GM12878 (cell line): ENCODE measurements around the gene CAMK4. TPM values are rescaled to one million over a fixed set of nuclear protein-coding genes. Genes with fewer than 3 reads are reported as not detected.
A peak's percentile ranks its signal among the peaks of the same experiment; 100 is the strongest.

Source experiments
- ATAC-seq: fragments of 200-7000 bp; cut with Tn5 transposase; 3 replicates; pipeline ENCODE4 v1.9.1; 2020; ENCODE audit warnings: mild to moderate bottlenecking, moderate library complexity
- BruUV-seq: library from RNA; stranded (reverse); fragments of 400-500 nt; replicated peaks from 2 replicates; lab custom pipeline; 2021; lab: Mats Ljungman, UMichigan
- CTCF ChIA-PET: fragments of 300-600 bp; sonication (Branson Sonifier 250); formaldehyde crosslinking; extraction: SDS; loops from one replicate; lab custom pipeline; 2021; ENCODE audit warnings: inconsistent platforms; lab: Yijun Ruan, JAX
- POLR2A ChIA-PET: fragments of 350-600 bp; formaldehyde crosslinking; extraction: SDS; loops from one replicate; lab custom pipeline; 2021; ENCODE audit warnings: inconsistent platforms; lab: Charles Lee
- RAD21 ChIA-PET: fragments of 300-600 bp; sonication (Branson Sonifier 250); formaldehyde crosslinking; loops from one replicate; lab custom pipeline; 2023; ENCODE audit warnings: antibody characterized with exemption; ENCODE audit not compliant: unreplicated experiment; lab: Charles Lee
- SMC1A ChIA-PET: fragments of 300-600 bp; sonication (Branson Sonifier 250); formaldehyde crosslinking; loops from one replicate; lab custom pipeline; 2023; ENCODE audit not compliant: unreplicated experiment, uncharacterized antibody; lab: Charles Lee
- DNase-seq: peaks from one replicate; pipeline ENCODE4 v3.0.0-alpha.2; 2011; ENCODE audit warnings: low read depth, low spot score
- FAIRE-seq: peaks from 3 replicates; lab custom pipeline; 2011; peaks lifted over from hg19 to GRCh38; lab: Jason Lieb, UNC
- H2AFZ ChIP-seq: 2 replicates; pipeline ENCODE4 v1.6.0; 2011; ENCODE audit warnings: low read depth, low read length, control low read depth; ENCODE audit not compliant: control insufficient read depth
- H3K27ac ChIP-seq: 2 replicates; pipeline ENCODE4 v1.5.1; 2011; ENCODE audit warnings: control low read depth; ENCODE audit not compliant: control insufficient read depth, insufficient read depth
- H3K27me3 ChIP-seq, 2 experiments: replicated peaks in 1 of 2; 2 replicates each; pipeline versions ENCODE4 v1.6.0 to v1.6.1; 2011; ENCODE audit warnings: low read length in 1 of 2; ENCODE audit not compliant: control insufficient read depth in 2 of 2, insufficient read depth in 2 of 2
- H3K36me3 ChIP-seq, 2 experiments: 2 replicates each; pipeline ENCODE4 v1.5.1; 2011; ENCODE audit warnings: low read length in 1 of 2; ENCODE audit not compliant: control insufficient read depth in 2 of 2, insufficient read depth in 2 of 2
- H3K4me1 ChIP-seq: 2 replicates; pipeline ENCODE4 v1.6.1; 2011; ENCODE audit warnings: mild to moderate bottlenecking, low read length, moderate library complexity, mixed read lengths; ENCODE audit not compliant: control insufficient read depth, insufficient read depth
- H3K4me2 ChIP-seq: 2 replicates; pipeline ENCODE4 v1.6.0; 2011; ENCODE audit warnings: control low read depth; ENCODE audit not compliant: control insufficient read depth, insufficient read depth
- H3K4me3 ChIP-seq: fragments of 200-600 bp; sonication (generic); 2 replicates; pipeline ENCODE4 v1.5.1; 2016
- H3K79me2 ChIP-seq: 2 replicates; pipeline ENCODE4 v1.6.0; 2011; ENCODE audit warnings: low read length; ENCODE audit not compliant: control insufficient read depth, insufficient read depth
- H3K9ac ChIP-seq: 2 replicates; pipeline ENCODE4 v1.8.0; 2011; ENCODE audit warnings: low read length, control low read depth, mixed read lengths; ENCODE audit not compliant: control insufficient read depth, insufficient read depth
- H3K9me3 ChIP-seq: replicated peaks from 3 replicates; pipeline ENCODE4 v1.5.1; 2011; ENCODE audit warnings: mild to moderate bottlenecking, low read length; ENCODE audit not compliant: control insufficient read depth, insufficient read depth
- H4K20me1 ChIP-seq: 2 replicates; pipeline ENCODE4 v1.6.0; 2011; ENCODE audit not compliant: control insufficient read depth, insufficient read depth
- ATF7 ChIP-seq: fragments of 450-650 bp; IDR thresholded peaks from 2 replicates; pipeline ENCODE4 v1.6.1; 2016; ENCODE audit warnings: low read depth, mild to moderate bottlenecking
- CHD4 ChIP-seq: fragments of 200-600 bp; sonication (generic); IDR thresholded peaks from 2 replicates; pipeline ENCODE4 v1.6.1; 2016; ENCODE audit warnings: mild to moderate bottlenecking
- GABPA ChIP-seq: IDR thresholded peaks from 2 replicates; pipeline ENCODE4 v1.6.1; 2014; ENCODE audit warnings: antibody characterized with exemption, low read depth, mild to moderate bottlenecking, inconsistent platforms
- MEF2B ChIP-seq: fragments of 450-650 bp; IDR thresholded peaks from 2 replicates; pipeline ENCODE4 v1.6.1; 2018; ENCODE audit warnings: mild to moderate bottlenecking, moderate library complexity; ENCODE audit not compliant: partially characterized antibody, poor library complexity, severe bottlenecking
- NR2C2 ChIP-seq: IDR thresholded peaks from 2 replicates; pipeline ENCODE4 v1.6.1; 2011; ENCODE audit warnings: borderline replicate concordance, low read depth; ENCODE audit not compliant: control insufficient read depth, insufficient read length
- PAX5 ChIP-seq: IDR thresholded peaks from 2 replicates; pipeline ENCODE4 v1.6.1; 2011; ENCODE audit warnings: low read depth, low read length, borderline replicate concordance
- POLR2A ChIP-seq: IDR thresholded peaks from 2 replicates; pipeline ENCODE4 v1.6.1; 2011; ENCODE audit warnings: low read depth, mild to moderate bottlenecking, low read length
- RUNX3 ChIP-seq: IDR thresholded peaks from 2 replicates; pipeline ENCODE4 v1.6.1; 2012; ENCODE audit warnings: low read length, inconsistent platforms
- SPI1 ChIP-seq: IDR thresholded peaks from 2 replicates; pipeline ENCODE4 v1.6.1; 2011; ENCODE audit warnings: low read depth, mild to moderate bottlenecking, low read length, moderate library complexity, borderline replicate concordance; ENCODE audit not compliant: insufficient read depth
- SRF ChIP-seq, 2 experiments: IDR thresholded peaks; 2 replicates each; pipeline ENCODE4 v1.6.1; 2011; ENCODE audit warnings: low read depth in 2 of 2, low read length in 2 of 2, mild to moderate bottlenecking in 1 of 2, moderate library complexity in 1 of 2
- WRNIP1 ChIP-seq: IDR thresholded peaks from 2 replicates; pipeline ENCODE4 v1.6.1; 2011; ENCODE audit warnings: low read depth, low read length, improper control_type of control experiment, borderline replicate concordance
- YY1 ChIP-seq: IDR thresholded peaks from 2 replicates; pipeline ENCODE4 v1.6.1; 2011; ENCODE audit warnings: low read depth, mild to moderate bottlenecking, low read length
- ZNF384 ChIP-seq: IDR thresholded peaks from 2 replicates; pipeline ENCODE4 v1.6.1; 2012; ENCODE audit warnings: low read depth, mild to moderate bottlenecking, low read length, improper control_type of control experiment, borderline replicate concordance
- ZSCAN29 ChIP-seq: fragments of 450-650 bp; IDR thresholded peaks from 2 replicates; pipeline ENCODE4 v1.6.1; 2017; ENCODE audit warnings: mild to moderate bottlenecking, moderate library complexity
- WGBS: methylation state at CpG from one replicate; pipeline ENCODE4 v1.1.6; 2016; ENCODE audit warnings: low lambda C conversion rate; ENCODE audit not compliant: insufficient replicate concordance, insufficient coverage; ENCODE audit errors: missing lambda C conversion rate; 5-methylcytosine and 5-hydroxymethylcytosine counted together
- in situ Hi-C: fragments of 300-500 bp; cut with MboI; formaldehyde crosslinking; loops from 9 replicates; pipeline ENCODE4 v1.14.3; 2018; ENCODE audit warnings: mixed read lengths
- intact Hi-C: fragments of 100-400 bp; cut with micrococcal nuclease; formaldehyde crosslinking; loops from one replicate; pipeline ENCODE4 v1.14.2; 2022; ENCODE audit not compliant: unreplicated experiment
- polyA plus RNA-seq, 11 experiments: library from polyadenylated mRNA; depleted of rRNA in 4 of 11; unstranded in 6 of 11; stranded (reverse) in 5 of 11; fragments of >200 nt; fragmentation: Nextera tagmentation in 4 of 11; fragmentation: Illumina TruSeq in 1 of 11; extraction: Ambion mirVana in 4 of 11; extraction: Trizol in 1 of 11; gene quantifications; 1 replicate in 1 of 11; 2 replicates in 10 of 11; pipeline versions ENCODE4 v1.2.1 to v1.2.3, GENCODE V29; 2011 to 2016; ENCODE audit warnings: inconsistent platforms in 2 of 11, missing spikeins in 2 of 11, low read depth in 1 of 11
- total RNA-seq, 4 experiments: library from RNA; depleted of rRNA in 3 of 4; stranded (reverse); fragments of >200 nt in 3 of 4; fragmentation: Illumina TruSeq in 1 of 4; extraction: Trizol in 1 of 4; gene quantifications; 2 replicates each; pipeline versions ENCODE4 v1.2.1 to v1.2.3, GENCODE V29; 2013 to 2021
- TF ChIP-seq, protein P1 (sequence below): IDR thresholded peaks from 2 replicates; pipeline ENCODE4 v1.6.1; 2012; ENCODE audit warnings: low read depth, low read length, improper control_type of control experiment
- TF ChIP-seq, protein P2 (sequence below): fragments of 450-650 bp; IDR thresholded peaks from 2 replicates; pipeline ENCODE4 v1.6.1; 2017; ENCODE audit warnings: mild to moderate bottlenecking, moderate library complexity
- TF ChIP-seq, protein P3 (sequence below): fragments of 150-350 bp; IDR thresholded peaks from 2 replicates; pipeline ENCODE4 v1.6.1; 2014; ENCODE audit warnings: mild to moderate bottlenecking, low read depth, low read length

Gene CAMK4
- total and polyA plus RNA-seq, 10 of the 15 experiments (the other 5 are each of a cell fraction or from before 2014, with no cell fraction given), result 13.3 to 51.9 (median 35.3) TPM

DNA sequence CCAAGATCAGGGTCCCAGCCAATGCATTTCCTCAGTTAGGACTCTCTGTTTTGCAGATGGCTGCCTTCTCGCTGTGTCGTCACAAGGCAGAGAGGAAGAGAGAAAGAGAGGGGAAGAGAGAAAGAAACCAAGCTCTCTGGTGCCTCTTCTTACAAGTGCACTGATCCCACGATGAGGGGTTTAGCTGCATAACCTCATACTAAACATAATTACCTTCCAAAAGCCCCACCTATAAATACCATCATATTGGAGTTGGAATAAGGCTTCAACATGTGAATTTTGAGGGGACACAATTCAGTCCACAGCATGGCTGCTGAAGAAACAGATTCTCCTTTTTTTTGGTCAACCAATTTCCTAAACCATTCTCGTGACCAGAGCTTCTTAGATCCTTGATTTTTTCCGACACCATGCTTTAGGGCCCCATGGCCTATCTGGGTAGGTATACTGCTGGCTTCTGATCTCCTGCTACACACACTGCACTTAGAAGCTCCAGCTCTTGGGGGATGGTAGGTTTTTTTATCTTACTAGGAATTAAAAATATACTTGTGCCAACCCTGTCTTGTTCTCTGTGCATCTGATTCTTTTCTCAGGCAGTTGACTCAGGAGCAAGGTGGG, 5.1 kb downstream of the CAMK4 start:
- H4K20me1 ChIP-seq, result no peaks in the 10 kb centered on the region
- peak overlapping the region; percentile 62 for H3K4me3 ChIP-seq
- no peaks in the 10 kb centered on the region for H3K27me3 ChIP-seq
- no TSS peak for BruUV-seq
- in situ Hi-C loops, result loop anchor here (25.0 kb wide), 1 partner anchor 492 kb away; the partner anchor contains the start of genes SLC25A46 and TMEM232
- SMC1A ChIA-PET, result interaction anchor here (0.6 to 23.4 kb wide), 16 partner anchors 7 to 289 kb away, joined by 3 to 608 read pairs (median 4); no protein-coding TSS in a partner anchor
- peaks cover 98% of the 10 kb centered on the region for H3K79me2 ChIP-seq
- H3K4me2 ChIP-seq, result peak overlapping the region; percentile 93
- intact Hi-C loops, result loop anchor here (5.0 kb wide), 1 partner anchor 283 kb away; the partner anchor contains the start of gene STARD4
- H3K9me3 ChIP-seq, result no peaks in the 10 kb centered on the region
- ATAC-seq, result peak; percentile 29
- 70% methylated on average over 5 of the region's 5 CpGs for WGBS
- H3K36me3 ChIP-seq, result no peaks in the 10 kb centered on the region
- POLR2A ChIA-PET, result interaction anchor here (0.6 to 13.0 kb wide), 9 partner anchors 9 to 493 kb away, joined by 3 to 172 read pairs (median 5); partner anchors contain the start of gene STARD4
- no peak for FAIRE-seq
- peak overlapping the region; percentile 38 for H3K9ac ChIP-seq
- RAD21 ChIA-PET, result interaction anchor here (0.9 to 21.9 kb wide), 5 partner anchors 16 to 302 kb away, joined by 3 to 443 read pairs (median 4); no protein-coding TSS in a partner anchor
- no peak for DNase-seq
- H2AFZ ChIP-seq, result peak overlapping the region; percentile 44; the same call in 1 of the 2 replicates
- CTCF ChIA-PET, result interaction anchor here (0.7 to 16.0 kb wide), 6 partner anchors 10 to 302 kb away, joined by 3 to 263 read pairs (median 6); no protein-coding TSS in a partner anchor
- peak overlapping the region; percentile 85 for H3K27ac ChIP-seq
- peaks cover 48% of the 10 kb centered on the region for H3K4me1 ChIP-seq
- TF ChIP-seq ZNF384 (no peak), SPI1 (peak; percentile 82; the same call in 1 of the 2 replicates), MEF2B (no peak), RUNX3 (peak; percentile 16; the same call in 1 of the 2 replicates), WRNIP1 (no peak), ZSCAN29 (no peak), YY1 (peak; percentile 85), ATF7 (peak; percentile 50; the same call in 1 of the 2 replicates), PAX5 (0 out of 2 replicates have a peak, but pooled peaks have one; percentile 14), CHD4 (no peak), GABPA (no peak), NR2C2 (no peak), SRF (IDR thresholded peaks at IDR 0.05; ENCODE audit: low read depth in 2 of 2, low read length in 2 of 2) (no peak), POLR2A (no peak)
- TF ChIP-seq, protein P1, sequence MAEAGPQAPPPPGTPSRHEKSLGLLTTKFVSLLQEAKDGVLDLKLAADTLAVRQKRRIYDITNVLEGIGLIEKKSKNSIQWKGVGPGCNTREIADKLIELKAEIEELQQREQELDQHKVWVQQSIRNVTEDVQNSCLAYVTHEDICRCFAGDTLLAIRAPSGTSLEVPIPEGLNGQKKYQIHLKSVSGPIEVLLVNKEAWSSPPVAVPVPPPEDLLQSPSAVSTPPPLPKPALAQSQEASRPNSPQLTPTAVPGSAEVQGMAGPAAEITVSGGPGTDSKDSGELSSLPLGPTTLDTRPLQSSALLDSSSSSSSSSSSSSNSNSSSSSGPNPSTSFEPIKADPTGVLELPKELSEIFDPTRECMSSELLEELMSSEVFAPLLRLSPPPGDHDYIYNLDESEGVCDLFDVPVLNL, result no peak
- TF ChIP-seq, protein P2, sequence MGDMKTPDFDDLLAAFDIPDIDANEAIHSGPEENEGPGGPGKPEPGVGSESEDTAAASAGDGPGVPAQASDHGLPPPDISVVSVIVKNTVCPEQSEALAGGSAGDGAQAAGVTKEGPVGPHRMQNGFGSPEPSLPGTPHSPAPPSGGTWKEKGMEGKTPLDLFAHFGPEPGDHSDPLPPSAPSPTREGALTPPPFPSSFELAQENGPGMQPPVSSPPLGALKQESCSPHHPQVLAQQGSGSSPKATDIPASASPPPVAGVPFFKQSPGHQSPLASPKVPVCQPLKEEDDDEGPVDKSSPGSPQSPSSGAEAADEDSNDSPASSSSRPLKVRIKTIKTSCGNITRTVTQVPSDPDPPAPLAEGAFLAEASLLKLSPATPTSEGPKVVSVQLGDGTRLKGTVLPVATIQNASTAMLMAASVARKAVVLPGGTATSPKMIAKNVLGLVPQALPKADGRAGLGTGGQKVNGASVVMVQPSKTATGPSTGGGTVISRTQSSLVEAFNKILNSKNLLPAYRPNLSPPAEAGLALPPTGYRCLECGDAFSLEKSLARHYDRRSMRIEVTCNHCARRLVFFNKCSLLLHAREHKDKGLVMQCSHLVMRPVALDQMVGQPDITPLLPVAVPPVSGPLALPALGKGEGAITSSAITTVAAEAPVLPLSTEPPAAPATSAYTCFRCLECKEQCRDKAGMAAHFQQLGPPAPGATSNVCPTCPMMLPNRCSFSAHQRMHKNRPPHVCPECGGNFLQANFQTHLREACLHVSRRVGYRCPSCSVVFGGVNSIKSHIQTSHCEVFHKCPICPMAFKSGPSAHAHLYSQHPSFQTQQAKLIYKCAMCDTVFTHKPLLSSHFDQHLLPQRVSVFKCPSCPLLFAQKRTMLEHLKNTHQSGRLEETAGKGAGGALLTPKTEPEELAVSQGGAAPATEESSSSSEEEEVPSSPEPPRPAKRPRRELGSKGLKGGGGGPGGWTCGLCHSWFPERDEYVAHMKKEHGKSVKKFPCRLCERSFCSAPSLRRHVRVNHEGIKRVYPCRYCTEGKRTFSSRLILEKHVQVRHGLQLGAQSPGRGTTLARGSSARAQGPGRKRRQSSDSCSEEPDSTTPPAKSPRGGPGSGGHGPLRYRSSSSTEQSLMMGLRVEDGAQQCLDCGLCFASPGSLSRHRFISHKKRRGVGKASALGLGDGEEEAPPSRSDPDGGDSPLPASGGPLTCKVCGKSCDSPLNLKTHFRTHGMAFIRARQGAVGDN, result peak; percentile 65
- TF ChIP-seq, protein P3, sequence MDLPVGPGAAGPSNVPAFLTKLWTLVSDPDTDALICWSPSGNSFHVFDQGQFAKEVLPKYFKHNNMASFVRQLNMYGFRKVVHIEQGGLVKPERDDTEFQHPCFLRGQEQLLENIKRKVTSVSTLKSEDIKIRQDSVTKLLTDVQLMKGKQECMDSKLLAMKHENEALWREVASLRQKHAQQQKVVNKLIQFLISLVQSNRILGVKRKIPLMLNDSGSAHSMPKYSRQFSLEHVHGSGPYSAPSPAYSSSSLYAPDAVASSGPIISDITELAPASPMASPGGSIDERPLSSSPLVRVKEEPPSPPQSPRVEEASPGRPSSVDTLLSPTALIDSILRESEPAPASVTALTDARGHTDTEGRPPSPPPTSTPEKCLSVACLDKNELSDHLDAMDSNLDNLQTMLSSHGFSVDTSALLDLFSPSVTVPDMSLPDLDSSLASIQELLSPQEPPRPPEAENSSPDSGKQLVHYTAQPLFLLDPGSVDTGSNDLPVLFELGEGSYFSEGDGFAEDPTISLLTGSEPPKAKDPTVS, result no peak
